T-cell (primary cell): ENCODE results near the gene MIOS. TPM values are rescaled to one million over a fixed set of nuclear protein-coding genes. Genes with fewer than 3 reads are reported as not detected.

Experiments
- ATAC-seq, 4 experiments: fragments of 200-7000 bp in 3 of 4; fragments of 150-1000 bp in 1 of 4; cut with Tn5 transposase; replicated peaks in 1 of 4; 1 replicate in 3 of 4; 2 replicates in 1 of 4; pipeline ENCODE4 v1.10.0; 2021; ENCODE audit warnings: moderate library complexity in 3 of 4, mild to moderate bottlenecking in 2 of 4, moderate number of reproducible peaks in 1 of 4
- CTCF ChIA-PET, 2 donors: fragments of 300-600 bp; sonication (Branson Sonifier 250); formaldehyde crosslinking; loops; one replicate each; lab custom pipeline; 2022; ENCODE audit warnings: antibody characterized with exemption in 2 of 2; lab: Charles Lee
- POLR2A ChIA-PET, 2 donors: fragments of 300-600 bp; sonication (Branson Sonifier 250); formaldehyde crosslinking; loops; one replicate each; lab custom pipeline; 2022; ENCODE audit warnings: antibody characterized with exemption in 2 of 2; lab: Charles Lee
- DNase-seq, 35 experiments: peaks; one replicate each; pipeline versions ENCODE4 v3.0.0 to v3.0.0-alpha.2; 2013 to 2023
- H3K27ac ChIP-seq: one replicate; pipeline ENCODE4 v1.5.1; 2013; ENCODE audit warnings: low read length
- H3K27me3 ChIP-seq, 2 experiments: replicated peaks in 1 of 2; 1 replicate in 1 of 2; 2 replicates in 1 of 2; pipeline versions ENCODE4 v1.6.1 to v1.7.0; 2013; ENCODE audit warnings: low read length in 1 of 2, mixed read lengths in 1 of 2; ENCODE audit not compliant: control insufficient read depth in 2 of 2, insufficient read depth in 2 of 2; ENCODE audit errors: extremely low read depth in 1 of 2
- H3K36me3 ChIP-seq, 2 donors: 1 replicate in 1 of 2; 2 replicates in 1 of 2; pipeline versions ENCODE4 v1.6.1 to v1.7.0; 2013; ENCODE audit warnings: low read length in 1 of 2; ENCODE audit not compliant: control insufficient read depth in 2 of 2, insufficient read depth in 1 of 2; ENCODE audit errors: extremely low read depth in 1 of 2
- H3K4me1 ChIP-seq, 2 experiments: 1 replicate in 1 of 2; 2 replicates in 1 of 2; pipeline versions ENCODE4 v1.6.1 to v1.7.0; 2013; ENCODE audit warnings: low read length in 2 of 2, mixed read lengths in 1 of 2; ENCODE audit not compliant: insufficient read depth in 2 of 2, control insufficient read depth in 1 of 2; ENCODE audit errors: extremely low read depth in 1 of 2
- H3K4me3 ChIP-seq, 2 donors: 1 replicate in 1 of 2; 2 replicates in 1 of 2; pipeline versions ENCODE4 v1.5.1 to v1.7.0; 2013; ENCODE audit warnings: mild to moderate bottlenecking in 2 of 2, low read length in 1 of 2, moderate library complexity in 1 of 2; ENCODE audit not compliant: control insufficient read depth in 1 of 2; ENCODE audit errors: extremely low read depth in 1 of 2
- H3K9me3 ChIP-seq: 2 replicates; pipeline ENCODE4 v1.7.0; 2013
- H3K27ac Mint-ChIP-seq, 2 donors: one replicate each; pipeline ENCODE4 v1.8.0; 2020 to 2021; ENCODE audit warnings: mild to moderate bottlenecking in 2 of 2, mixed read lengths in 2 of 2
- H3K27me3 Mint-ChIP-seq, 2 donors: one replicate each; pipeline ENCODE4 v1.8.0; 2021 to 2022; ENCODE audit warnings: mixed read lengths in 2 of 2
- H3K36me3 Mint-ChIP-seq: one replicate; pipeline ENCODE4 v1.8.0; 2021; ENCODE audit warnings: mixed read lengths
- H3K4me1 Mint-ChIP-seq, 3 donors: one replicate each; pipeline ENCODE4 v1.8.0; 2020 to 2022; ENCODE audit warnings: mixed read lengths in 3 of 3, mild to moderate bottlenecking in 1 of 3
- H3K4me3 Mint-ChIP-seq, 3 donors: one replicate each; pipeline ENCODE4 v1.8.0; 2020 to 2022; ENCODE audit warnings: mild to moderate bottlenecking in 3 of 3, mixed read lengths in 3 of 3, moderate library complexity in 3 of 3
- H3K9me3 Mint-ChIP-seq, 3 donors: one replicate each; pipeline ENCODE4 v1.8.0; 2020 to 2022; ENCODE audit warnings: mixed read lengths in 3 of 3
- WGBS: methylation state at CpG from one replicate; pipeline ENCODE4 v1.1.5; 2013; ENCODE audit warnings: missing lambda C conversion rate; ENCODE audit not compliant: insufficient coverage; 5-methylcytosine and 5-hydroxymethylcytosine counted together
- total RNA-seq, 35 experiments: library from RNA in 6 of 35; stranded (reverse) in 6 of 35; fragments of 120-200 nt in 1 of 35; gene quantifications; one replicate each; pipeline versions ENCODE4 v1.2.1 to v1.2.4 and lab custom pipeline; 2013 to 2026

Gene MIOS
- total RNA-seq, 5 donors from 2014 or later (not counting 1 experiment from before 2014, with no cell fraction given): 26.2 to 33.4 (median 28.0) TPM

GRCh38 chr7:7569615-7570014 is 2.9 kb downstream of the MIOS start:
- H3K27ac ChIP-seq: peak overlapping the region; percentile 64
- no peaks in the 10 kb centered on the region for H3K27me3 ChIP-seq
- DNase-seq: peak in 1 of 35 experiments; percentile 17
- CTCF ChIA-PET: no interaction called here
- H3K4me3 ChIP-seq: peak overlapping the region in 1 of 2 donors; percentile 9
- POLR2A ChIA-PET: interaction anchor here in 1 of 2 donors (1.4 kb wide), 1 partner anchor 70 kb away, joined by 7 read pairs; the partner anchor contains the start of gene UMAD1
- Mint-ChIP-seq H3K4me1 (peaks cover 38 to 46% (median 46%) of the 10 kb centered on the region in 3 donors), H3K4me3 (peak overlapping the region in 2 of 3 donors; percentile 60 to 79), H3K9me3 (no peaks in the 10 kb centered on the region), H3K36me3 (peaks cover 20% of the 10 kb centered on the region), H3K27ac (peak overlapping the region; percentile 85 to 86), H3K27me3 (no peaks in the 10 kb centered on the region)
- no peaks in the 10 kb centered on the region for H3K9me3 ChIP-seq
- 73% methylated on average over 3 of the region's 3 CpGs for WGBS
- peaks cover 0 to 12% of the 10 kb centered on the region in 2 donors for H3K36me3 ChIP-seq
- no peak for ATAC-seq
- H3K4me1 ChIP-seq: peaks cover 21 to 31% of the 10 kb centered on the region in 2 experiments

GRCh38 chr7:7570584-7570983 is 3.9 kb downstream of the MIOS start:
- Mint-ChIP-seq H3K27me3 (no peaks in the 10 kb centered on the region), H3K4me3 (no peak overlapping the region), H3K27ac (no peak overlapping the region), H3K9me3 (no peaks in the 10 kb centered on the region), H3K4me1 (peaks cover 38 to 46% (median 46%) of the 10 kb centered on the region in 3 donors), H3K36me3 (peaks cover 21% of the 10 kb centered on the region)
- DNase-seq: no peak
- Histone ChIP-seq H3K27ac (no peak overlapping the region), H3K4me3 (no peak overlapping the region), H3K36me3 (peaks cover 0 to 12% of the 10 kb centered on the region in 2 donors), H3K9me3 (no peaks in the 10 kb centered on the region), H3K4me1 (peaks cover 18 to 28% of the 10 kb centered on the region in 2 experiments), H3K27me3 (no peaks in the 10 kb centered on the region)
- ChIA-PET POLR2A (interaction anchor here in 1 of 2 donors (0.6 kb wide), 1 partner anchor 58 kb away, joined by 3 read pairs; no protein-coding TSS in a partner anchor), CTCF (no interaction called here)
- 75% methylated on average over 2 of the region's 3 CpGs for WGBS
- ATAC-seq: no peak

GRCh38 chr7:7573701-7574100 is 7.0 kb downstream of the MIOS start:
- H3K27ac ChIP-seq: no peak overlapping the region
- CTCF ChIA-PET: no interaction called here
- Mint-ChIP-seq H3K4me1 (peaks cover 24 to 34% (median 32%) of the 10 kb centered on the region in 3 donors), H3K9me3 (no peaks in the 10 kb centered on the region), H3K36me3 (peaks cover 24% of the 10 kb centered on the region), H3K4me3 (no peak overlapping the region), H3K27me3 (no peaks in the 10 kb centered on the region), H3K27ac (no peak overlapping the region)
- H3K4me3 ChIP-seq: no peak overlapping the region
- POLR2A ChIA-PET: no interaction called here
- peaks cover 6 to 13% of the 10 kb centered on the region in 2 experiments for H3K4me1 ChIP-seq
- ATAC-seq: no peak
- DNase-seq: no peak
- no peaks in the 10 kb centered on the region for H3K27me3 ChIP-seq
- peaks cover 0 to 12% of the 10 kb centered on the region in 2 donors for H3K36me3 ChIP-seq
- H3K9me3 ChIP-seq: no peaks in the 10 kb centered on the region
- WGBS: no CpG with 5 or more reads among the region's 2 CpGs

- 100% methylated on average over 1 of the region's 1 CpG for WGBS
- H3K9me3 Mint-ChIP-seq: no peaks in the 10 kb centered on the region
- no peak overlapping the region for H3K4me3 ChIP-seq
- no peaks in the 10 kb centered on the region for H3K27me3 Mint-ChIP-seq
- H3K36me3 ChIP-seq: peaks cover 0 to 13% of the 10 kb centered on the region in 2 donors
- no peak overlapping the region for H3K4me3 Mint-ChIP-seq
- peaks cover 2 to 11% (median 8%) of the 10 kb centered on the region in 3 donors for H3K4me1 Mint-ChIP-seq
- peaks cover 30% of the 10 kb centered on the region for H3K36me3 Mint-ChIP-seq
- POLR2A ChIA-PET: interaction anchor here in 1 of 2 donors (0.7 kb wide), 1 partner anchor 634 kb away, joined by 3 read pairs; no protein-coding TSS in a partner anchor
- H3K27me3 ChIP-seq: no peaks in the 10 kb centered on the region
- H3K9me3 ChIP-seq: no peaks in the 10 kb centered on the region
- ATAC-seq (no peak), DNase-seq (no peak)
- CTCF ChIA-PET: interaction anchor here in 1 of 2 donors (1.7 kb wide), 1 partner anchor 473 kb away, joined by 3 read pairs; no protein-coding TSS in a partner anchor
- H3K27ac ChIP-seq: no peak overlapping the region
- H3K27ac Mint-ChIP-seq: no peak overlapping the region
- H3K4me1 ChIP-seq: no peaks in the 10 kb centered on the region
Measured at GRCh38 chr7:7576344-7576743, 9.7 kb downstream of the MIOS start.

- Mint-ChIP-seq H3K27me3 (no peaks in the 10 kb centered on the region), H3K4me1 (peaks cover 1 to 9% (median 6%) of the 10 kb centered on the region in 3 donors), H3K4me3 (no peak overlapping the region), H3K9me3 (no peaks in the 10 kb centered on the region), H3K36me3 (peaks cover 31% of the 10 kb centered on the region), H3K27ac (no peak overlapping the region)
- no peak overlapping the region for H3K4me3 ChIP-seq
- no peaks in the 10 kb centered on the region for H3K27me3 ChIP-seq
- H3K9me3 ChIP-seq: no peaks in the 10 kb centered on the region
- no peak overlapping the region for H3K27ac ChIP-seq
- no peaks in the 10 kb centered on the region for H3K4me1 ChIP-seq
- DNase-seq: no peak
- WGBS: 50% methylated on average over 1 of the region's 1 CpG
- POLR2A ChIA-PET: interaction anchor here in 1 of 2 donors (0.6 to 0.7 kb wide), 2 partner anchors 117 to 1022 kb away, joined by 3 to 4 read pairs; no protein-coding TSS in a partner anchor
- peaks cover 0 to 9% of the 10 kb centered on the region in 2 donors for H3K36me3 ChIP-seq
- ATAC-seq: no peak
- CTCF ChIA-PET: interaction anchor here (0.6 to 0.8 kb wide), 2 partner anchors 21 to 638 kb away, joined by 3 to 4 read pairs; no protein-coding TSS in a partner anchor
Measured at GRCh38 chr7:7577888-7578287, 11.2 kb downstream of the MIOS start.

GRCh38 chr7:7579638-7580037 is 13.0 kb downstream of the MIOS start:
- H3K36me3 Mint-ChIP-seq: peaks cover 19% of the 10 kb centered on the region
- no peaks in the 10 kb centered on the region for H3K9me3 Mint-ChIP-seq
- Histone ChIP-seq H3K4me1 (no peaks in the 10 kb centered on the region), H3K9me3 (no peaks in the 10 kb centered on the region), H3K27me3 (no peaks in the 10 kb centered on the region), H3K4me3 (no peak overlapping the region), H3K36me3 (peaks cover 0 to 3% of the 10 kb centered on the region in 2 donors), H3K27ac (no peak overlapping the region)
- no peak overlapping the region for H3K27ac Mint-ChIP-seq
- H3K4me1 Mint-ChIP-seq: peaks cover 0 to 2% (median 0%) of the 10 kb centered on the region in 3 donors
- ATAC-seq (no peak), DNase-seq (no peak)
- WGBS: no CpG with 5 or more reads among the region's 3 CpGs
- ChIA-PET POLR2A (interaction anchor here (0.6 kb wide), 2 partner anchors 8 to 11 kb away, joined by 3 read pairs; no protein-coding TSS in a partner anchor), CTCF (no interaction called here)
- no peak overlapping the region for H3K4me3 Mint-ChIP-seq
- H3K27me3 Mint-ChIP-seq: no peaks in the 10 kb centered on the region
